ENCODE data around the gene NMT1.
"Not testable (repeated sequence)": the region's sequence is repeated elsewhere in the genome, so short reads cannot be mapped to it uniquely, and the experiment has no call there.

The NMT1 gene

DNA sequence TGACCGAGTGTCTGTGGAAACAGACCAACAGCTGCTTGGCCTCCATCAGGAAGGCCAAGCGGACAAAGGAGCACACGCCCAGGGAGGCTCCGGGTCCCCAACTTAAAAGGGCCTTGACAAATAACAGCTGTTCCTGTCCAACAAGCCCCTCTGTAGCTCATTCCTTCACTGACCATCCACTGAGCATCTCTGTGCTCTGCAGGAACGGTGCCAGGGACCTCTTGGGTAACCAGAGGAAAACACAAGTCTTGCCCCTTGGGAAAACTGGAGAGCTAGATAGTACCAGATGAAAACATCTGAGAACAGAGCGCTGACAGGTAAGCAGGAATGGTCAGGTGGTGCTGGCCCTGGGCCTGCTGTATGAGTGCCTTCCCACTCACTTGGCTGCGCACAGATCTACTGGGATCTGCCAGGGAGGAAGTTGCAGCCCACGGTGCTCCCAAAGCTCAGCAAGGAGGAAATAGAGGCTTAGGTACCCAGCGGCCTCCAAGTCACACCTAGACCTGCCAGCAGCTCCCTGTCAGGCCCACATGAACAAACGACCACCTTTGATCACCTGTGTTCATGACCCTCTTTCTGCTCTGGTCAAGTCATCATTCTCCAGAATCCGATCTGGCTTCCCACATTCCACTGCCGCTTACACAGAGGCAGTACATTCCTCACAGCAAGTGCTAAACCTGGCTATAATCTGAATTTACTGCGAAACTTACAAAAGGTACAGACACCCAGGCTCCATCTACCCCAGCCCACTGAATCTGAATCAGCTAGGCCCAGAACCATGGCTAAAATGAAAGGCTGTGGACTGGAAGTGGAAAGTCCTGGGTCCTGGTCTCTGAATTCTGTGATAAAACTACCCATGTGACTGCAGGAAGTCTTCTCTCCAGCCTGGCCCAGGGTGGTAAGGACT, 22.1 kb upstream of the NMT1 start:
- no peak for DNase-seq

DNA sequence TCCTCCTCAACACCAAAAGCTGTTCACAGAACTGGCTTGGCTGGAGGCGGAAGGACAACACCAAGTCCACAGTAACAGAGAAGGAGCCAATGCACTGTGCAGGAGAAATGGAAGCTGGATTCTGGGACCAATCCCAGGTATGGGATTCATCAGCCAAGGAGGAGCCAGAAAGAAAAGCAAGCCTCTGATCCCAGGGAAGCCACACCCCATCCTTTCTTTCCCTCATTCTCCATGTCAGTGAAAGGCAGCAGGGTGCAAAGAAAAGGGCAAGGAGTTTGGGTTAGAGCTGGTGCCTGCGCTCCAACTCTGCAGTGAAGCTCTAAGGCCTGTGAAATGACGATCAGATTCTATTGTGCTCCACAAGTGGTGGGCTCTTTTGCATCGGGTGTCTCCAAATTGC, 20.7 kb upstream of the NMT1 start:
- DNase-seq, result no peak

DNA sequence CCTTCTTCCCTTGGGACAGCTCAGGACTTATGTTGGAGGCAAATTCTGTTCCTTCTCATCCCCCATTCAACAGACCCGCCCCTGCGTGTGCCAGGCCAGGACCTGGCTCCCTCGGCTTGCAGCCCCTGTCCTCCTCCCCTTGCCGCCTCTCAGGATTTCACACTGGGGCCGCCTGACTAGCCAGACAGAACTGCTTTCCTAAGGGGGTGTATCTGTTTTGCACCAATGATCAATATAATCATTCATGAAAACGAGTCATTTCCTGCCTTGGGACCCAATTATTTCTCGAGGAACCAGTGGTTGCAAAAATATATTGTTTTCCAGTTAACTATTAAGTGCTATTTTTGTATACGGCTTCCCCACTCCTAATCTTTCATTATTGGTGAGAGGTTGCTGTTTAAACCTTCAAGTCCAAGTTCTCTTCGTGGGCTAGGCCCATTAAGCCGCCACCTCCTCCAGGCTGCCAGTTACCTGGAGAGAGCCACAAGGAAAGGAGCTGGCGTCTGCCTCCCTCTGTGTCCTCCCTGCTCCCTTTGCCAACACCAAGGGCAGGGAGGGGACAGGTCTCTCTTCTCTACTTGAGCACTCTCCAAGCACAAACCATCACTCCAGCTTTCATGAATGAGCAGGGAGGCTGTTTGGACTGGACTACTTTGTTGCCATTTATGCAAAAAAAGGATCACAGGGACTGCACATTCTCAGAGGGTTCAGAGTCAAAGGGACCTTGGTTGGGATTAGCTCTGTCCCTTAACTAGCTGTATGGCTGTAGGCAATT, 18.6 kb upstream of the NMT1 start:
- DNase-seq, result no peak

DNA sequence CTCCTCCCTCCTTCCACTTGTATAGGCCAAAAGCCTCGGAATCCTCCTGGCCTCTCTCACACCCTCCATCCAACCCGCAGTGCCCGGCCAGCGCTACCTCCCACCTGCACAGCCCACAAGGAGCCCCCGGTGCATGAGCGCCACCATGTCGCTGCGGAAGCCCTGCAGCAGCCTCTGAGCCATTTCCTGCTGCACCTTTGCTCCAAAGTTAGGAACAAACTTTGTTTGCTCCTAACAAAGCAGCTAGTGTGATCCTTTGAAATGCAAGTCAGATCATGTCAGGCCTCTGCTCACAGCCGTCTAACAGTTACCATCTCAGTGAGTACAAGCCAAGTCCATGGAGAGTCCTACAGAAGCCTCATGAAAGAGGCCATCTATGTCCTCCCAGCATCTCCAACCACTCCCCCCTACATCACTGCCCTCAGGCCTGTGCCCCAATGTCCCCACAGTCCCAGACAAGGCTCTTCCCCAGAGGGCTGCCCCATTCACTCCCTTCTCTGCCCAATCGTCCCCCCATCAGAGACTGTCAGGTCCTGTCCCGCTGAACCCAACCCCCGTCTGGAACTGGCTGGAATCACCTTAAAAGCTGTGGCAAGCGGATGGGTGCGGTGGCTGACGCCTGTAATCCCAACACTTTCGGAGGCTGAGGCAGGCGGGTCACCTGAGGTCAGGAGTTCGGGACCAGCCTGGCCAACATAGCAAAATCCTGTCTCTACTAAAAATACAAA, 17.1 kb upstream of the NMT1 start:
- DNase-seq, result no peak

DNA sequence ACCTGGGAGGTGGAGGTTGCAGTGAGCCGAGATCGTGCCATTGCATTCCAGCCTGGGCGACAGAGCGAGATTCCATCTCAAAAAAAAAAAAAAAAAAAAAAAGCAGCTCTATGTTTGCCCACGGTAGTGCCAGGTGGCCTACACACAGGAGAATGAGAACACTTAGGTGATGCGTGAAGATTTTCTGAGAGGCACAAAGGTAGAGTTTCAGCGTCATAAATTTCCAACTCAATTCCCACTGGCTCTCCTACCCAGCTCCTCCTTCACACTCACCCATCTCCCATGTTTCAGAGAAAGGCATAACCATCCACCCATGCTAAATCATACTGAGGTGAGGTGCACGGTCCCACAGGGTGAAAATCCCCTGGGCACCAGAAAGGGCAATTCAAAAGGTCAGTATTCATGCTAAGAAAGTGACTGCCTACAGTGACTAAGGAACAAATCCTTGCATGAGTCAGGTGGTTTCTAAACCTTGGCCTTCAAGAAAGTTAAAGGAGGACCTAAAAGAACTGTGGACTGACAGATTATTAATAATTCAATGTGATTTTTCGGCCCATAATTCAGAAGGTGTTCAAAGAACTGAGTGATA, 14.5 kb upstream of the NMT1 start:
- DNase-seq, result no peak

DNA sequence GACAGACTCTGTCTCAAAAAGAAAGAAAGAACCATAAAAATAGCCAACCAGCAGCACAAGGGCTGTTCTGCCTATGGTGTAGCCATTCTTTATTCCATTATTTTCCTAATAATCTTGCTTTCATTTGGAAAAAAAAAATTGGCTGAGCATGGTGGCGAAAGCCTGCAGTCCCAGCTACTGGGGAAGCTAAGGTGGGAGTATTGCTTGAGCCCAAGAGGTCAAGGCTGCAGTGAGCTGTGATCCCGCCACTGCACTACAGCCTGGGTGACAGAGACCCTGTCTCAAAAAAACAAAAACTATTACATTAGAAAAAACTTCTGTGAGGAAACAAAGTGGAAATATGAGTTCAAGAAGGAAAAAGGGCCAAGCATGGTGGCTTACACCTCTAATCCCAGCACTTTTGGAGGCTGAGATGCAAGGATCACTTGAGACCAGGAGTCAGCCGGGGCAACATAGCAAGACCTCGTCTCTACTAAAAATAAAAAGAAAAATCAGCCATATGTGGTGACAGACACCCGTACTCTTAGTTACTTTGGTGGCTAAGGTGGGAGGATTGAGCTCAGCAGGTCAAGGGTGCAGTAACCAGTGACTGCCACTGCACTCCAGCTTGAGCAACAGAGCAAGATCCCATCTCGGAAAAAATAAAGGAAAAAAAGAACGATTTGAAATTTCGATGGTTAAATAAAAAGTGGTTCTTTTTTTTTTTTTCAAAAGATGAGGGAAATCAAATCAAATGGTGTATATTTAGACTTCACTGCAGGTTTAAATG, 12.1 kb upstream of the NMT1 start:
- DNase-seq, result no peak

DNA sequence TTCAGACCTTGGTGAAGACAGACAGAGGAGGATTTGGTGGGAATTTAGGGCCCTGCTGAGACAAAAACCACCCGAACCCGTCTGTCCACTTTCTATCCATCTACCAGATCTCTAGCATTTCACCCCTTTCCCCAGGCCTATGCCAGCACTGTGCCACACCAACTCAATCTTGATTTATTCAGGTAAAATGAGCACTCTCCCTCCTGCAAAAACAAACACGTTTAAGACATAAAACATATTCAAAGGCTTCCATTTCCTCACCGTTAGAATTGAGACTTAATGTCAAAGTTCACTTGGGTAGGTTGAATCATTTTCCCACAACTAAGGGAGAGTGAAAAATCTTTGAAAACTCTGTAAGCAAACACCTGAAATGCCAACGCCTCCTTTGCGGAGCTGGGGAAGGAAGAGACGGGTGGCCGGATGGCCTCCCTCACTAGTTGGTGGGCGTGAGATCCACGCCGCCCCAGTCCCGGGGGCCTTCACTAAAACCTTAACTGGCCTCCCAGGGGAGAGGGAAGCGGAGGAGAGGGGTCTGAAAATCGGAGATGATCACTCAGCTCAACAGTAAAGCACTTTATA, 10.5 kb upstream of the NMT1 start:
- no peak for DNase-seq

DNA sequence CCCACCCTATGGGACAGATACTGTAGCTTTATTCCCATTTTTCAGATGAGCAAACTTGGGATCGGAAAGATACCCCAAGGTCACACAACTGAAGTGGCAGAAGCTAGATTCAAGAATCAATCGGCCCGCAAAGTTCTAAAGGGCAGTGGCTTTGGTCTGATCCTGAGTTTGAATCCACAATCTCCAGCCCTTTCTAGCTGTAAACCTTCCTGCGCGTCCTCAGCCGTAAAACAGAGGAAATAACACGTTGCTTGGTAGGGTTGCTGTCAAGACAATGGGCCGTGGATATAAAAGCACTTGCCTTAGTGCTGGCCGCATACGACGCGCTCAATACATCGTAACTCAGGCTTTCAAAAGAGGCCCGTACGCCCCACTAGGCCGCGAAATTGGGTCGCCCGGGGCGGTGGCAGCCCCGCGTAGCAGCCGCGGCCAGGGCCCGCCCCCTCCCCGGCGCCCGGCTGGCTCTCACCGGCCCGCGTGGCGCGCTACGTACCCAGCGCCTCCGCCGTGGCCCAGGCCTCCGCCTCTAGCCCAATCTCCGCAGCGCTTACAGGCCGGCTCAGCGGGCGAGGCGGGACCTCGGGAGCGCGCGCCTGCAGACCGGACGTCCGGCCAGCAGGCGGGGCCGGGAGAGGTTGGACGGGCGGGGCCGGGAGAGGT, 9.9 kb upstream of the NMT1 start, which contains the start of gene DCAKD:
Gene DCAKD, minus strand, starts transcription at position 573 of the 660 bp plus-strand sequence. CDS start 16,747 bp downstream, outside the sequence.
- DNase-seq, result peak; percentile 87

DNA sequence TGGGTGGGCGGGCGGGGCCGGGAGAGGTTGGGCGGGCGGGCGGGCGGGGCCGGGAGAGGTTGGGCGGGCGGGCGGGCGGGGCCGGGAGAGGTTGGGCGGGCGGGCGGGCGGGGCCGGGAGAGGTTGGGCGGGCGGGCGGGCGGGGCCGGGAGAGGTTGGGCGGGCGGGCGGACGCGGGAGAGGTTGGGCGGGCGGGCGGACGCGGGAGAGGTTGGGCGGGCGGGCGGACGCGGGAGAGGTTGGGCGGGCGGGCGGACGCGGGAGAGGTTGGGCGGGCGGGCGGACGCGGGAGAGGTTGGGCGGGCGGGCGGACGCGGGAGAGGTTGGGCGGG, 9.4 kb upstream of the NMT1 start:
- not testable (repeated sequence) for DNase-seq

DNA sequence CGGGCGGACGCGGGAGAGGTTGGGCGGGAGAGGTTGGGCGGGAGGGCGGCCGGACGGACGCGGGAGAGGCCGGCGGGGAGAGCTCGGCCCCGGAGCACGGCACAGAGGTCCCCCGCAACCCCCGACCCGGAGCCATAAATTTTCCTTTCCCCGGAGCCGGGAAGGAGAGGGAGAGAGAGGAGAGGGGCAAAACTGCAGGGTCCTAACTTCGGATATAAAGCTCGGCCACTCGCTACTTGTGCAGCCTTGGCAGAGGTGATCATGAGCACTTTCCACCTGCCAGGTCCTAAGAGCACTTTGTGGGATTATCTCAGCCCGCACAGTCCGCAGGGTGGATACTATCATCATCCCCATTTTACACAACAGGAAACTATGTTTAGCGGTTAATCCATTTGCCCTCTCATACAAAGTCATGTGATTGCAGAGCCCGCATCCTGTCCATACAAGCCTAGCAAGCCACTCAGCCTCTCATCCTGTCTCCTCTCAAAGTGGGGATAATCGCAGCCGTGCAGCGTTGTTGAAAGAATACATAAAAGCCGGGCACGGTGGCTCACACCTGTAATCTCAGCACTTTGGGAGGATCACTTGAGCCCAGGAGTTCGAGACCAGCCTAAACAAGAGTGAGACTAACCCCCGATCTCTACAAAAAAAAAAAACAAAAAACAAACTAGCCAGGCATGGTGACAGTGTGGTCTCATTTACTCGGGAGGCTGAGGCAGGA, 8.9 kb upstream of the NMT1 start:
- no peak for DNase-seq

DNA sequence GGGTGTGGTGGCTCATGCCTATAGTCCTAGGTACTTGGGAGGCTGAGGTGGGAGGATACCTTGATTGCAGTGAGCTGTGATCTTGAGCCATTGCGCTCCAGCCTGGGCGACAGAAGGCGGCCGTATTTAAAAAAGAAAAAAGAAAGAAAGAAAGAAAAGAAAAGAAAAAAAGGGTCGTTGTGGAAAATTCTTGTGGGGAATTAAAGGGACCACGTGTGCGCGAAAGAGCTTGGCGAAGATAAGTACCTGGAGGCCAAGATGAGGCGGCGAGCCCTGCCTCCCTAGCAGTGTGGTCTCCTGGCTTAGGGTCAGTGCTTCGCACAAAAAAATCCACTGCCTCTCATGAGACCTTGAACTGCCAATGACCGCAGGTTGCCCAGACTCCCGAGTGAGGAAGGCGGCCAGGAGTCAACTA, 728 bp upstream of the NMT1 start:
- no peak for DNase-seq

DNA sequence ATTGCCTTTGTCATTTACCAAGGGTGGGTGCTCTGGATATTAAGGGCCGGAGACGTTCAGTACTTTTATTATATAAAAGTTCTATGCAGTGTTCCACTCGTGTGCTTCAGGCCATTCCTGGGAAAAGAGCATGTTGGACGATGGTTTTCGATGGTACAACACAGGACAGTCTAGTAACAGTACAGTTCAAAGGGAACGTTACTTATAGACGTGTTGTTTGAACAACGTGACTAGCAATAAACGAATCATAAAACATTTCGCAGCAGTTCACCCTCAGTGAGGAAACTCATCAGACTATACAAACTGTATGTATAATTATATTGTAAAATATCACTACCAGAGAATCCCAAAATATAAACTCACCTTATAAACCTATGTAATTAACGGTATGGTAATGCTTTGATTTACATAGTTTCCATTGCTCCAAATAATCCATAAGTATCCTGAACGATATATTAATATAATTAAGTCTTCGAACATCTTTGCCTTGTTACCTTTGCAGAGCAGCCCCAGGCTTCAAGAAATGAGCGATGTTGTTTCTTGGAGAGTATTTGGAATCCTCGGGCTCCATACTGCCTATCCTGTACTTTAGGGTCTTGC, 589 bp downstream of the NMT1 start:
- DNase-seq, result no peak

DNA sequence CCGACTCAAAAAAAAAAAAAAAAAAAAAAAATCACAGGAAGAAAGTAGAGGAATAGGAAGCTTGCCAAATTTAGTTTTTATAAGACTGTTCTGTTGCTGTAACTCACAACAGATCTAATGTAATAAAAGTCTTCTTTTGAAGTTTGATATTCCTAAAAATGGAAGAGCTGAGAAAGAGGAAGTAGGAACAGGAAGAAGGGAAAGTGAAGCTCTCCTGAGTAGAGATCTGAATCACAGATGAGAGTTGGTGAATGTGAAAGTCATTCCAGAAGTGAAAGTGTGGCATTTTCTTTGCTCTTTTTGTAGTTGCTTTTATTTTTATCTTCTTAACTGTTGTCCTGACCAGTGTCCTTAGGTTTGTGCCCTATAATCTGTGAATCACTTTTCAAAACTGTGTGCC, 2.1 kb downstream of the NMT1 start:
- DNase-seq, result no peak

DNA sequence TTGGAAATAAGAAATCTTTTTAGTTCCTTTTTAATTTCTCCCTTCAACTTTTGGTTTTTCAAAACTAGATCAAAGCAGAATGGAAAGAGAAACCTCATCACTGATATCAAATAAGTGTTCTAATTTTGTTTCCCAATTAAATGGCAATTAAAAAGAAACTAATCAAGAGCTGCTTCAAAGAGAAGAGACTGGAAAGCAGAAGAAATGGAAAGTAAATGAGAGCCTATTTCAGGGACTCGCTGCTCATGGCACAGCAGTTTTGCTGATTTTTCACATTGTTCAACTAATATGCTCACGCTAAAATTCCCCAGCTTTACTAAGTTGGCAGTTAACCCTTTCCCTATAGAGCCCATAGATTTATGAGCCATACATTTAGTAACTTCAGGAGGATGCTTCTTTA, 6.5 kb downstream of the NMT1 start:
- DNase-seq, result no peak

DNA sequence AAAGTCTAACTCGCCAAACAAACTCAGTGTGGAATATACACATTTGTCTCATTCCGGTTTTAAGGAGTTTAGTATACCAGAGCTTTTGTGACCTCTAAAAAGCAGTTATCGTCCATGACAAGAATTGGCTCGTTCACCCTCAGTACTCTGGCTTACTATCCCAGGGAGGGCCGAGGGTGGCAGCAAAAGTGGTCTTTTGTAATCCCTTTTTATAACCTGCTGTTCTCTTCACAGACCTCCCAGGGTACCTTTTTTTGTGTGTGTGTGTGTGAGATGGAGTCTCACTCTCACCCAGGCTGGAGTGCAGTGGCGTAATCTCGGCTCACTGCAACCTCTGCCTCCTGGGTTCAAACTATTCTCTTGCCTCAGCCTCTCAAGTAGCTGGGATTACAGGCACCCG, 8.9 kb downstream of the NMT1 start:
- no peak for DNase-seq

DNA sequence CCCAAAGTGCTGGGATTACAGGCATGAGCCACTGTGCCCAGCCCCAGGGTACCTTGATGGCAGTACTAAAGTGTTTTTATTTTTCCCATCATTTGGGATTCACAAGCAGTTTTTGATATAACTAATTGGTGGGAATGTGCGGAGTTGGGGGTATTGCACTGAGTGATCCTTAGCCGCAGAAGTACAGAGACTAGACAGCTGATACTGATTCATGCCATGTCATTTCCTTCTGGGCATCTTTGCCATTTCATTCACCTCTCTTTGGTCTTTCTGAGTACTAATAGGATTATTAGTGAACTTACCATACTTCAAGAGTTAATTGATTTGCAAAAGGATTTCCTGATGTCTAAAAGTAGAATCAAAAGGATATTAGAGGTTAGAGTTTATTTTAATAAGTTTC, 9.7 kb downstream of the NMT1 start:
- no peak for DNase-seq

DNA sequence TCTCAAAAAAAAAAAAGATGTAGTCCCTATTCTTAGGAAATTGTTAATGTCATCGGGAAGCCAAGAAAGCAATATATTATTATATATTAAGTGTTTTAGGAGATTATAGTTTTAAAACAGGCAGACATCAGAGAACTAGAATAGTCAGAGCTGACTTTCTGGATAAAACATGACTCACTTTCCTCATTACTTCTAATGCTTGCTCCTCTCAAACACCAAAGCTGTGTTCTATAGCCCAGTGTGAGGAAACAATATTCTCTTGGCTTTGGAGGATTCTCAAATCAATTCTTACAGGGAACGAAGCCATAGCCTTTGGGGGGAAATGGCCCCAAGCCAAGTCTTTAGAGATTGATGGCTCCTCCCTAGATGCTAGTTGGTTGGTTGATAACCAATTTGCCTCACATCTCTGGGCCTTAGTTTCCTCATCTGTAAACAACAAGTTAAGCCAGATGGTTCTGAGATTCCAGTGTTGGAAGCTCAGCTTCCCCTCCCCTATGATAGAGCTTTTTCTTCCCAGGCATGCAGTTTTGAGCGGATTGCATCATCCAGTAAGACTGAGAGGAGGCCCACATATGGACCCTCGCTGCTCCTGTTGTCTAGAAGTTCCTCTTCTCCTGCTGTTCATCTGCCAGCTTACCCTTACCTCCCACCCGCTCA, 12.4 kb downstream of the NMT1 start:
- no peak for DNase-seq

DNA sequence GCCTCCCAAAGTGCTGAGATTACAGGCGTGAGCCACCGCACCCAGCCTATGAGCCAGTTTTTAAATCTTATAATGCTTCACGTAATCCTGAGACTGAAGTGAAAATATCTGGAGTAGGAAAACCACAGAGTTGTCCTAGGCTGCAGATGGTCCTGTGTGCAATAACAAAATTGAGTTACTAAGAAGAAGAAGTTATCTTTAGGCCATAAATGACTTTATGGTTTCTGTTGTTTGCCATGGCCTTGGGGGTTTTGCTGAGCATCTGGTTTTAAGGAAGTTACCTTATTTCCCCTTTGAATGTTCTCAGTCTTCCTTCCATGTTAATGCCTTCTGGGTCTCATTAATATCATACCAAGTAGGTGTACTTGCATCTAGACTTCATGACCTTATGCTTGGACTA, 16.5 kb downstream of the NMT1 start:
- DNase-seq, result no peak

DNA sequence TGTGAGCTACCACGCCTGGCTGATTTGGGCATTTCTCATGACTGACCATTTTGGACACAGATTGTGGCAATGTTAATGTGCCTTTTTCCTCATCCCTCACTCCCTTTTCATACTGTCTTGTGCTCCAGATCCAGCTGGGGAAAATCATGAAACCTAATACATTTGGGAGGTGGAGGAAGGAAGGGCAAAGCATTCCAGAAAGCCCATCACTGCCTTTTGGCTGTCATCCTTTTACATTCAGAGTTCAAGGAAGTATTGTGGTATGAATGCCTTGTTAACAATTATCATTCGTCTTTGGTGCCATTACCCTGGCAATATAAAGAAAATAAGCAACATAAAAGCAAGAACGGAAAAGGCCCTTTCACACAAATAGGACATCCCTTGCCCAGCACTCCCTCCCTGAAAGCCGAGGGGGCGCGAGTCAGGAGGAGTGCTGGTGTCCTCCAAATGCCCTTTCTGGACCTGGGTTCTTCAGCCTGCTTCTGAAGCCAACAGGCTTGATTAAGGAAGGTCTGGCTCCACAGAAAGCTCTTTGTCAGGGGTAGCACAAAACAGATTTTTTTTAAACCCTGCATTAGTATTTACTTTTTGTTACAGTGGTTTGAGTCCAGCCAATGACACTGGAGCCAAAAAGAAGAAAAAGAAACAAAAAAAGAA, 20.1 kb downstream of the NMT1 start:
- DNase-seq, result no peak
